SU-DHL-6 (cell line): ENCODE measurements around the gene APBB2.

Source experiments
- CTCF ChIP-seq: fragments of 200-600 bp; sonication (generic); IDR thresholded peaks from one replicate; pipeline ENCODE4 v1.5.1; 2017; ENCODE audit warnings: antibody characterized with exemption, mild to moderate bottlenecking, low read length, moderate library complexity; ENCODE audit not compliant: insufficient read depth, poor library complexity, severe bottlenecking
- EZH2phosphoT487 ChIP-seq: fragments of 200-600 bp; sonication (generic), shearing (Covaris generic); conservative IDR thresholded peaks from 2 replicates; pipeline ENCODE4 v1.6.1; 2018; ENCODE audit warnings: mild to moderate bottlenecking, antibody characterized with exemption, low read length, moderate library complexity, mixed read lengths

GRCh38 chr4:41009411-41009810 is 204.9 kb downstream of the APBB2 start:
- no peak for TF ChIP-seq CTCF
- no peak for TF ChIP-seq EZH2phosphoT487
